Immature natural killer cell (primary cell): Measurements from ENCODE around the gene STARD9. TPM values are rescaled to one million over a fixed set of nuclear protein-coding genes. Genes with fewer than 3 reads are reported as not detected.
"Not testable (repeated sequence)": the region's sequence is repeated elsewhere in the genome, so short reads cannot be mapped to it uniquely, and the experiment has no call there.

Experiments used
- DNase-seq, 3 donors: peaks; one replicate each; pipeline ENCODE4 v3.0.0; 2022; ENCODE audit warnings: mixed read lengths in 1 of 3
- H3K27ac Mint-ChIP-seq, 6 donors: one replicate each; pipeline ENCODE4 v1.8.0; 2020; ENCODE audit warnings: mixed read lengths in 6 of 6, mild to moderate bottlenecking in 5 of 6, inconsistent platforms in 4 of 6, moderate library complexity in 3 of 6
- H3K27me3 Mint-ChIP-seq, 3 donors: one replicate each; pipeline ENCODE4 v1.8.0; 2020 to 2021; ENCODE audit warnings: low read depth in 3 of 3, mild to moderate bottlenecking in 3 of 3, mixed read lengths in 3 of 3, moderate library complexity in 3 of 3, inconsistent platforms in 1 of 3
- H3K36me3 Mint-ChIP-seq, 3 donors: one replicate each; pipeline ENCODE4 v1.8.0; 2020; ENCODE audit warnings: mixed read lengths in 3 of 3, inconsistent platforms in 2 of 3, mild to moderate bottlenecking in 2 of 3
- H3K4me1 Mint-ChIP-seq, 2 donors: one replicate each; pipeline ENCODE4 v1.8.0; 2020; ENCODE audit warnings: inconsistent platforms in 2 of 2, mild to moderate bottlenecking in 2 of 2, mixed read lengths in 2 of 2, moderate library complexity in 1 of 2
- H3K4me3 Mint-ChIP-seq, 5 donors: one replicate each; pipeline ENCODE4 v1.8.0; 2020; ENCODE audit warnings: mild to moderate bottlenecking in 5 of 5, mixed read lengths in 5 of 5, inconsistent platforms in 3 of 5, moderate library complexity in 3 of 5
- H3K9me3 Mint-ChIP-seq, 6 donors: one replicate each; pipeline ENCODE4 v1.8.0; 2020; ENCODE audit warnings: mild to moderate bottlenecking in 6 of 6, mixed read lengths in 6 of 6, inconsistent platforms in 4 of 6, moderate library complexity in 3 of 6
- polyA plus RNA-seq, 3 donors: library from polyadenylated mRNA; unstranded; fragments of 300-500 nt; fragmentation: Illumina TruSeq; gene quantifications; one replicate each; pipeline ENCODE4 v1.2.3, GENCODE V29; 2021

The STARD9 gene
- polyA plus RNA-seq, 3 donors from 2014 or later, result 1.1 to 2.3 TPM; not detected in 1

DNA sequence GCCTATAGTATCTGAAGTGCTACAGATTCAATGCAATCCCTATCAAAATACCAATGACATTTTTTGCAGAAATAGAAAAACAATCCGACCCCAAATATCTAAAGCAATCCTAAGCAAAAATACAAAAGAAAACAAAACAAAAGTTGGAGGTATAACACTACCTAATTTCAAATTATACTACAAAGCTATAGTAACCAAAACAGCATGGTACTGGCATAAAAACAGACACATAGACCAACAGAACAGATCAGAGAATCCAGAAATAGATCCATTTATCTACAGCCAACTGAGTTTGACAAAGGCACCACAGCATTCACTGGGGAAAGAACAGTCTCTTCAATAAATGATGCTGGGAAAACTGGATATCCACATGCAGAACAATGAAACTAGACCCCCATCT lies 185.4 kb downstream of the STARD9 start:
- no peak for DNase-seq
- Mint-ChIP-seq H3K4me3 (no peak overlapping the region), H3K9me3 (peaks cover 19 to 34% (median 30%) of the 10 kb centered on the region in 6 donors), H3K4me1 (peaks cover 0 to 5% of the 10 kb centered on the region in 2 donors), H3K27me3 (no peaks in the 10 kb centered on the region), H3K27ac (no peak overlapping the region), H3K36me3 (peaks cover 21 to 44% (median 35%) of the 10 kb centered on the region in 3 donors)

DNA sequence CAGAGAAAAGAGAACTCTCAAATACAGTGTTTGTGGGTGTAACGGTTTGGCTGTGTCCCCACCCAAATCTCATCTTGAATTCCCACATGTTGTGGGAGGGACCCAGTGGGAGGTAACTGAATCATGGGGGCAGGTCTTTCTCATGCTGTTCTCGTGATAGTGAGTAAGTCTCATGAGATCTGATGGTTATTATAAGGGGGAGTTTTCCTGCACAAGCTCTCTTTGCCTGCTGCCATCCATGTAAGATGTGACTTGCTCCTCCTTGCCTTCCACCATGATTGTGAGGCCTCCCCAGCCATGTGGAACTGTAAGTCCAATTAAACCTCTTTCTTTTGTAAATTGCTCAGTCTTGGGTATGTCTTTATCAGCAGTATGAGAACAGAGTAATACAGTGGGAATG lies 186.4 kb downstream of the STARD9 start:
- not testable (repeated sequence) for H3K4me1 Mint-ChIP-seq, DNase-seq, H3K27me3 Mint-ChIP-seq, H3K27ac Mint-ChIP-seq, H3K4me3 Mint-ChIP-seq
- Mint-ChIP-seq H3K9me3 (peaks cover 21 to 45% (median 31%) of the 10 kb centered on the region in 6 donors), H3K36me3 (peaks cover 24 to 52% (median 39%) of the 10 kb centered on the region in 3 donors)

DNA sequence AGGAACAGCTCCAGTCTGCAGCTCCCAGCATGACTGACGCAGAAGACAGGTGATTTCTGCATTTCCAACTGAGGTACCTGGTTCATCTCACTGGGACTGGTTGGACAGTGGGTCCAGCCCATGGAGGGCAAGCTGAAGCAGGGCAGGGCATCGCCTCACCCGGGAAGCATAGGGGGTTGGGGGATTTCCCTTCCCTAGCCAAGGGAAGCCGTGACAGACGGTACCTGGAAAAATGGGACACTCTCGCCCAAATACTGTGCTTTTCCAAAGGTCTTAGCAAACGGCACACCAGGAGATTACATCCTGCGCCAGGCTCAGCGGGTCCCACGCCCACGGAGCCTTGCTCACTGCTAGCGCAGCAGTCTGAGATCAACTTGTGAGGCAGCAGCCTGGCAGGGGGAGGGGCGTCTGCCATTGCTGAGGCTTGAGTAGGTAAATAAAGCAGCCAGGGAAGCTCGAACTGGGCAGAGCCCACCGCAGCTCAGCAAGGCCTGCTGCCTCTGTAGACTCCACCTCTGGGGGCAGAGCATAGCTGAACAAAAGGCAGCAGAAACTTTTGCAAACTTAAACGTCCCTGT lies 188.8 kb downstream of the STARD9 start:
- not testable (repeated sequence) for H3K4me3 Mint-ChIP-seq, H3K27ac Mint-ChIP-seq, H3K27me3 Mint-ChIP-seq, DNase-seq, H3K4me1 Mint-ChIP-seq
- Mint-ChIP-seq H3K9me3 (peaks cover 23 to 49% (median 32%) of the 10 kb centered on the region in 6 donors), H3K36me3 (peaks cover 29 to 55% (median 54%) of the 10 kb centered on the region in 3 donors)

DNA sequence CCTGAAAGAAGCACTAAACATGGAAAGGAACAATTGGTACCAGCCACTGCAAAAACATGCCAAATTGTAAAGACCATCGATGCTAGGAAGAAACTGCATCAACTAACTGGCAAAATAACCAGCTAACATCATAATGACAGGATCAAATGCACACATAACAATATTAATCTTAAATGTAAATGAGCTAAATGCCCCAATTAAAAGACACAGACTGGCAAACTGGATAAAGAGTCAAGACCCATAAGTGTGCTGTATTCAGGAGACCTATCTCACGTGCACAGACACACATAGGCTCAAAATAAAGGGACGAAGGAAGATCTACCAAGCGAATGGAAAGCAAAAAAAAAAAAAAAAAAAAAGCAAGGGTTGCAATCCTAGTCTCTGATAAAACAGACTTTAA lies 190.7 kb downstream of the STARD9 start:
- not testable (repeated sequence) for H3K4me1 Mint-ChIP-seq, H3K27me3 Mint-ChIP-seq, H3K27ac Mint-ChIP-seq, DNase-seq, H3K4me3 Mint-ChIP-seq
- H3K9me3 Mint-ChIP-seq, result peaks cover 12 to 30% (median 18%) of the 10 kb centered on the region in 6 donors
- peaks cover 20 to 52% (median 50%) of the 10 kb centered on the region in 3 donors for H3K36me3 Mint-ChIP-seq

Other genes with a start within 250 kb of the STARD9 start
- gene CAPN3, start 216.1 kb upstream of the STARD9 start, polyA plus RNA-seq, result 1 to 10 TPM in 2 of 3 donors, not detected in 1; 1.9 to 2.3 TPM
- 10 to 100 TPM; 20.3 to 65.5 (median 21.7) TPM for gene ZNF106, start 84.5 kb upstream of the STARD9 start, polyA plus RNA-seq
- gene SNAP23, start 80.0 kb upstream of the STARD9 start, polyA plus RNA-seq, result 10 to 100 TPM; 79.2 to 95.4 (median 85.8) TPM
- 10 to 100 TPM in 1 of 3 donors, 1 to 10 TPM in 2; 1.2 to 14.0 (median 8.6) TPM for gene LRRC57, start 26.8 kb upstream of the STARD9 start, polyA plus RNA-seq
- 10 to 100 TPM; 18.5 to 37.0 (median 31.5) TPM for gene HAUS2, start 26.8 kb upstream of the STARD9 start, polyA plus RNA-seq
- gene CDAN1, start 161.5 kb downstream of the STARD9 start, polyA plus RNA-seq, result 1 to 10 TPM; 3.9 to 8.2 (median 4.3) TPM